KBM-7 (cell line): ENCODE measurements around the gene NDUFS7.
"Not testable (repeated sequence)": the region's sequence is repeated elsewhere in the genome, so short reads cannot be mapped to it uniquely, and the experiment has no call there.

Experiments used
- DNase-seq: peaks from one replicate; pipeline ENCODE4 v3.0.0-alpha.2; 2015
- in situ Hi-C: fragments of 300-500 bp; cut with MboI; formaldehyde crosslinking; loops from 2 replicates; pipeline ENCODE4 v1.14.3; 2020; ENCODE audit warnings: low sequenced_read_pairs, low pct_unique_long_range_greater_than_20kb, mixed read lengths

Gene NDUFS7

GRCh38 chr19:1410136-1410786, 26.6 kb downstream of the NDUFS7 start:
- DNase-seq, result no peak
- in situ Hi-C loops, result no loop called here

GRCh38 chr19:1410789-1411188, 27.1 kb downstream of the NDUFS7 start:
- no peak for DNase-seq
- in situ Hi-C loops, result no loop called here

GRCh38 chr19:1411255-1412191, 27.8 kb downstream of the NDUFS7 start:
- no peak for DNase-seq
- in situ Hi-C loops, result no loop called here

- no peak for DNase-seq
- in situ Hi-C loops, result no loop called here
Observed at GRCh38 chr19:1412323-1412923, 28.7 kb downstream of the NDUFS7 start.

- in situ Hi-C loops, result no loop called here
- DNase-seq, result no peak
Observed at GRCh38 chr19:1412995-1413800, 29.5 kb downstream of the NDUFS7 start.

GRCh38 chr19:1416014-1416841, 32.5 kb downstream of the NDUFS7 start:
- no peak for DNase-seq
- in situ Hi-C loops, result no loop called here

GRCh38 chr19:1417145-1417544, 33.4 kb downstream of the NDUFS7 start:
- no peak for DNase-seq
- in situ Hi-C loops, result no loop called here

- in situ Hi-C loops, result no loop called here
- no peak for DNase-seq
Observed at GRCh38 chr19:1417681-1418495, 34.2 kb downstream of the NDUFS7 start.

- no peak for DNase-seq
- in situ Hi-C loops, result no loop called here
Observed at GRCh38 chr19:1418496-1418775, 34.7 kb downstream of the NDUFS7 start.

GRCh38 chr19:1418951-1419738, 35.4 kb downstream of the NDUFS7 start:
- in situ Hi-C loops, result no loop called here
- DNase-seq, result no peak

- in situ Hi-C loops, DNase-seq: not testable (repeated sequence)
Observed at GRCh38 chr19:1420085-1420484, 36.4 kb downstream of the NDUFS7 start.

GRCh38 chr19:1420590-1420989, 36.9 kb downstream of the NDUFS7 start:
- in situ Hi-C loops, result no loop called here
- no peak for DNase-seq

- DNase-seq, result no peak
- in situ Hi-C loops, result no loop called here
Observed at GRCh38 chr19:1421218-1421957, 37.7 kb downstream of the NDUFS7 start.

GRCh38 chr19:1421958-1422305, 38.2 kb downstream of the NDUFS7 start:
- DNase-seq, result no peak
- in situ Hi-C loops, result no loop called here

GRCh38 chr19:1422360-1422759, 38.7 kb downstream of the NDUFS7 start:
- DNase-seq, result no peak
- in situ Hi-C loops, result no loop called here

GRCh38 chr19:1422943-1423342, 39.2 kb downstream of the NDUFS7 start:
- in situ Hi-C loops, result no loop called here
- no peak for DNase-seq
